CD8-positive, alpha-beta memory T cell (primary cell): ENCODE data around the gene THRB. TPM values are rescaled to one million over a fixed set of nuclear protein-coding genes. Genes with fewer than 3 reads are reported as not detected.

Source experiments
- CTCF ChIA-PET: fragments of 350-600 bp; sonication (Branson Sonifier 250); formaldehyde crosslinking; loops from one replicate; lab custom pipeline; 2021; ENCODE audit warnings: antibody characterized with exemption; lab: Charles Lee
- POLR2A ChIA-PET: fragments of 350-600 bp; sonication (Branson Sonifier 250); formaldehyde crosslinking; loops from one replicate; lab custom pipeline; 2021; ENCODE audit warnings: antibody characterized with exemption; lab: Charles Lee
- DNase-seq, 5 donors: peaks; one replicate each; pipeline versions ENCODE4 v3.0.0 to v3.0.0-alpha.2; 2020 to 2022; ENCODE audit warnings: mixed read lengths in 1 of 5
- H3K27ac ChIP-seq: one replicate; pipeline ENCODE4 v1.7.0; 2013; ENCODE audit warnings: low read depth, mild to moderate bottlenecking, low read length, moderate library complexity
- H3K27me3 ChIP-seq: 2 replicates; pipeline ENCODE4 v1.7.0; 2013; ENCODE audit warnings: low read length, mild to moderate bottlenecking; ENCODE audit not compliant: insufficient read depth, poor library complexity, severe bottlenecking
- H3K36me3 ChIP-seq: 2 replicates; pipeline ENCODE4 v1.7.0; 2013; ENCODE audit warnings: mild to moderate bottlenecking, low read length, moderate library complexity; ENCODE audit not compliant: insufficient read depth
- H3K4me1 ChIP-seq: 2 replicates; pipeline ENCODE4 v1.7.0; 2013; ENCODE audit warnings: mild to moderate bottlenecking, low read length, moderate library complexity; ENCODE audit not compliant: insufficient read depth
- H3K4me3 ChIP-seq: 2 replicates; pipeline ENCODE4 v1.7.0; 2013; ENCODE audit warnings: mild to moderate bottlenecking, low read length
- H3K9me3 ChIP-seq: 2 replicates; pipeline ENCODE4 v1.7.0; 2013; ENCODE audit warnings: mild to moderate bottlenecking, low read length
- H3K27ac Mint-ChIP-seq, 8 donors: one replicate each; pipeline ENCODE4 v1.8.0; 2020 to 2021; ENCODE audit warnings: mixed read lengths in 8 of 8, mild to moderate bottlenecking in 6 of 8, inconsistent platforms in 3 of 8, moderate library complexity in 3 of 8
- H3K27me3 Mint-ChIP-seq, 2 donors: one replicate each; pipeline ENCODE4 v1.8.0; 2020 to 2021; ENCODE audit warnings: mixed read lengths in 2 of 2, mild to moderate bottlenecking in 1 of 2, moderate library complexity in 1 of 2
- H3K36me3 Mint-ChIP-seq, 3 donors: one replicate each; pipeline ENCODE4 v1.8.0; 2020 to 2021; ENCODE audit warnings: mixed read lengths in 3 of 3, inconsistent platforms in 1 of 3, mild to moderate bottlenecking in 1 of 3
- H3K4me1 Mint-ChIP-seq, 3 donors: one replicate each; pipeline ENCODE4 v1.8.0; 2020 to 2021; ENCODE audit warnings: mixed read lengths in 3 of 3, inconsistent platforms in 1 of 3, mild to moderate bottlenecking in 1 of 3
- H3K4me3 Mint-ChIP-seq, 7 donors: one replicate each; pipeline ENCODE4 v1.8.0; 2020 to 2021; ENCODE audit warnings: mixed read lengths in 7 of 7, mild to moderate bottlenecking in 6 of 7, moderate library complexity in 4 of 7, inconsistent platforms in 2 of 7
- H3K9me3 Mint-ChIP-seq, 5 donors: one replicate each; pipeline ENCODE4 v1.8.0; 2020 to 2022; ENCODE audit warnings: mixed read lengths in 5 of 5, mild to moderate bottlenecking in 3 of 5, moderate library complexity in 2 of 5, inconsistent platforms in 1 of 5
- polyA plus RNA-seq: library from polyadenylated mRNA; unstranded; fragments of 300-500 nt; fragmentation: Illumina TruSeq; gene quantifications from one replicate; pipeline ENCODE4 v1.2.3, GENCODE V29; 2021
- total RNA-seq, 2 experiments: library from RNA; stranded (reverse); gene quantifications; one replicate each; pipeline ENCODE4 v1.2.3, GENCODE V29; 2021

THRB gene
- total and polyA plus RNA-seq, 3 experiments from 2014 or later, result not detected

- Mint-ChIP-seq H3K36me3 (no peaks in the 10 kb centered on the region), H3K4me3 (no peak overlapping the region), H3K9me3 (peaks cover 0 to 5% (median 3%) of the 10 kb centered on the region in 5 donors), H3K4me1 (no peaks in the 10 kb centered on the region), H3K27ac (no peak overlapping the region), H3K27me3 (no peaks in the 10 kb centered on the region)
- Histone ChIP-seq H3K9me3 (no peaks in the 10 kb centered on the region), H3K4me1 (no peaks in the 10 kb centered on the region), H3K4me3 (no peak overlapping the region), H3K27me3 (no peaks in the 10 kb centered on the region), H3K36me3 (no peaks in the 10 kb centered on the region), H3K27ac (no peak overlapping the region)
- POLR2A ChIA-PET, result no interaction called here
- no peak for DNase-seq
- CTCF ChIA-PET, result no interaction called here
These were observed 13.2 kb upstream of the THRB start for GRCh38 chr3:24507776-24508422.

- Mint-ChIP-seq H3K4me3 (no peak overlapping the region), H3K27ac (no peak overlapping the region), H3K9me3 (peaks cover 0 to 5% (median 3%) of the 10 kb centered on the region in 5 donors), H3K36me3 (no peaks in the 10 kb centered on the region), H3K27me3 (no peaks in the 10 kb centered on the region), H3K4me1 (no peaks in the 10 kb centered on the region)
- ChIA-PET CTCF (no interaction called here), POLR2A (no interaction called here)
- H3K4me3 ChIP-seq, result no peak overlapping the region
- H3K27me3 ChIP-seq, result no peaks in the 10 kb centered on the region
- H3K36me3 ChIP-seq, result no peaks in the 10 kb centered on the region
- DNase-seq, result no peak
- H3K27ac ChIP-seq, result no peak overlapping the region
- H3K4me1 ChIP-seq, result no peaks in the 10 kb centered on the region
- no peaks in the 10 kb centered on the region for H3K9me3 ChIP-seq
These were observed 12.5 kb upstream of the THRB start for GRCh38 chr3:24506966-24507775.

- Histone ChIP-seq H3K27me3 (no peaks in the 10 kb centered on the region), H3K9me3 (no peaks in the 10 kb centered on the region), H3K27ac (no peak overlapping the region), H3K36me3 (no peaks in the 10 kb centered on the region), H3K4me1 (no peaks in the 10 kb centered on the region), H3K4me3 (no peak overlapping the region)
- ChIA-PET CTCF (no interaction called here), POLR2A (no interaction called here)
- Mint-ChIP-seq H3K27ac (no peak overlapping the region), H3K27me3 (no peaks in the 10 kb centered on the region), H3K36me3 (no peaks in the 10 kb centered on the region), H3K4me1 (no peaks in the 10 kb centered on the region), H3K9me3 (peaks cover 0 to 5% (median 2%) of the 10 kb centered on the region in 5 donors), H3K4me3 (no peak overlapping the region)
- no peak for DNase-seq
These were observed 11.3 kb upstream of the THRB start for GRCh38 chr3:24505691-24506550.

- Histone ChIP-seq H3K4me1 (no peaks in the 10 kb centered on the region), H3K36me3 (no peaks in the 10 kb centered on the region), H3K27me3 (no peaks in the 10 kb centered on the region), H3K4me3 (no peak overlapping the region), H3K27ac (no peak overlapping the region), H3K9me3 (no peaks in the 10 kb centered on the region)
- Mint-ChIP-seq H3K36me3 (no peaks in the 10 kb centered on the region), H3K27ac (no peak overlapping the region), H3K9me3 (peaks cover 0 to 5% (median 0%) of the 10 kb centered on the region in 5 donors), H3K27me3 (no peaks in the 10 kb centered on the region), H3K4me1 (no peaks in the 10 kb centered on the region), H3K4me3 (no peak overlapping the region)
- DNase-seq, result no peak
- POLR2A ChIA-PET, result no interaction called here
- CTCF ChIA-PET, result no interaction called here
These were observed 10.1 kb upstream of the THRB start for GRCh38 chr3:24504772-24505171.

GRCh38 chr3:24503616-24504113, 9.0 kb upstream of the THRB start:
- Histone ChIP-seq H3K27ac (no peak overlapping the region), H3K36me3 (no peaks in the 10 kb centered on the region), H3K9me3 (no peaks in the 10 kb centered on the region), H3K27me3 (no peaks in the 10 kb centered on the region), H3K4me1 (no peaks in the 10 kb centered on the region), H3K4me3 (no peak overlapping the region)
- POLR2A ChIA-PET, result no interaction called here
- Mint-ChIP-seq H3K4me3 (no peak overlapping the region), H3K9me3 (peaks cover 0 to 5% (median 0%) of the 10 kb centered on the region in 5 donors), H3K27me3 (no peaks in the 10 kb centered on the region), H3K4me1 (no peaks in the 10 kb centered on the region), H3K36me3 (no peaks in the 10 kb centered on the region), H3K27ac (no peak overlapping the region)
- DNase-seq, result no peak
- CTCF ChIA-PET, result no interaction called here

- CTCF ChIA-PET, result no interaction called here
- no peaks in the 10 kb centered on the region for H3K36me3 ChIP-seq
- no peaks in the 10 kb centered on the region for H3K9me3 ChIP-seq
- POLR2A ChIA-PET, result no interaction called here
- DNase-seq, result no peak
- no peak overlapping the region for H3K4me3 ChIP-seq
- no peak overlapping the region for H3K27ac ChIP-seq
- no peaks in the 10 kb centered on the region for H3K4me1 Mint-ChIP-seq
- H3K27ac Mint-ChIP-seq, result no peak overlapping the region
- H3K4me1 ChIP-seq, result no peaks in the 10 kb centered on the region
- H3K4me3 Mint-ChIP-seq, result no peak overlapping the region
- H3K27me3 Mint-ChIP-seq, result no peaks in the 10 kb centered on the region
- no peaks in the 10 kb centered on the region for H3K27me3 ChIP-seq
- peaks cover 0 to 5% (median 0%) of the 10 kb centered on the region in 5 donors for H3K9me3 Mint-ChIP-seq
- no peaks in the 10 kb centered on the region for H3K36me3 Mint-ChIP-seq
These were observed 8.0 kb upstream of the THRB start for GRCh38 chr3:24502690-24503089.

GRCh38 chr3:24500806-24501205, 6.2 kb upstream of the THRB start:
- no peak overlapping the region for H3K27ac Mint-ChIP-seq
- ChIA-PET CTCF (no interaction called here), POLR2A (no interaction called here)
- peaks cover 8 to 13% of the 10 kb centered on the region in 2 donors for H3K27me3 Mint-ChIP-seq
- Histone ChIP-seq H3K4me1 (no peaks in the 10 kb centered on the region), H3K27me3 (no peaks in the 10 kb centered on the region), H3K27ac (no peak overlapping the region), H3K9me3 (no peaks in the 10 kb centered on the region), H3K4me3 (no peak overlapping the region), H3K36me3 (no peaks in the 10 kb centered on the region)
- no peak for DNase-seq
- no peak overlapping the region for H3K4me3 Mint-ChIP-seq
- H3K36me3 Mint-ChIP-seq, result no peaks in the 10 kb centered on the region
- no peaks in the 10 kb centered on the region for H3K4me1 Mint-ChIP-seq
- H3K9me3 Mint-ChIP-seq, result peaks cover 0 to 9% (median 3%) of the 10 kb centered on the region in 5 donors

- DNase-seq, result no peak
- H3K36me3 Mint-ChIP-seq, result no peaks in the 10 kb centered on the region
These were observed 5.3 kb upstream of the THRB start for GRCh38 chr3:24499991-24500390.

More at GRCh38 chr3:24499991-24500390, 5.3 kb upstream of the THRB start:
- peaks cover 13 to 19% of the 10 kb centered on the region in 2 donors for H3K27me3 Mint-ChIP-seq
- H3K27ac ChIP-seq, result no peak overlapping the region
- H3K9me3 Mint-ChIP-seq, result peaks cover 0 to 11% (median 3%) of the 10 kb centered on the region in 5 donors
- H3K4me3 ChIP-seq, result no peak overlapping the region
- H3K27me3 ChIP-seq, result no peaks in the 10 kb centered on the region
- H3K4me3 Mint-ChIP-seq, result no peak overlapping the region
- ChIA-PET POLR2A (no interaction called here), CTCF (no interaction called here)
- no peaks in the 10 kb centered on the region for H3K4me1 Mint-ChIP-seq
- no peak overlapping the region for H3K27ac Mint-ChIP-seq
- no peaks in the 10 kb centered on the region for H3K4me1 ChIP-seq
- no peaks in the 10 kb centered on the region for H3K9me3 ChIP-seq
- no peaks in the 10 kb centered on the region for H3K36me3 ChIP-seq
